ENCODE measurements around the gene PRR30.

GRCh38 chr2:27170581-27171337, 31.5 kb upstream of the PRR30 start:
- TF ChIP-seq CTCF (IDR thresholded peaks at IDR 0.05) (no peak), POLR2A (IDR thresholded peaks at IDR 0.05) (no peak)

Data from right lobe of liver (tissue), 4 donors.